SK-N-SH (cell line): ENCODE data around the gene MDK.

ENCODE experiments used
- GATA2 ChIP-seq: sonication (generic); formaldehyde crosslinking; IDR thresholded peaks from 2 replicates; pipeline ENCODE4 v1.5.0; 2020; ENCODE audit warnings: mild to moderate bottlenecking, missing genetic modification reagents
- MXI1 ChIP-seq: IDR thresholded peaks from 2 replicates; pipeline ENCODE4 v1.6.1; 2012; ENCODE audit warnings: mild to moderate bottlenecking, low read depth, low read length, improper control_type of control experiment
- POLR2AphosphoS5 ChIP-seq: IDR thresholded peaks from 2 replicates; pipeline ENCODE4 v1.6.1; 2012; ENCODE audit warnings: low read depth, low read length
- RXRA ChIP-seq: IDR thresholded peaks from 2 replicates; pipeline ENCODE4 v1.4.0; 2012; ENCODE audit warnings: low read depth, mild to moderate bottlenecking, borderline replicate concordance
- TF ChIP-seq, protein P1 (sequence below): IDR thresholded peaks from 2 replicates; pipeline ENCODE4 v1.4.0; 2012; ENCODE audit warnings: low read depth
- TF ChIP-seq, protein P2 (sequence below): fragments of 200-600 bp; sonication (generic); IDR thresholded peaks from 2 replicates; pipeline ENCODE4 v1.6.1; 2017; ENCODE audit warnings: antibody characterized with exemption, mild to moderate bottlenecking, moderate library complexity

DNA sequence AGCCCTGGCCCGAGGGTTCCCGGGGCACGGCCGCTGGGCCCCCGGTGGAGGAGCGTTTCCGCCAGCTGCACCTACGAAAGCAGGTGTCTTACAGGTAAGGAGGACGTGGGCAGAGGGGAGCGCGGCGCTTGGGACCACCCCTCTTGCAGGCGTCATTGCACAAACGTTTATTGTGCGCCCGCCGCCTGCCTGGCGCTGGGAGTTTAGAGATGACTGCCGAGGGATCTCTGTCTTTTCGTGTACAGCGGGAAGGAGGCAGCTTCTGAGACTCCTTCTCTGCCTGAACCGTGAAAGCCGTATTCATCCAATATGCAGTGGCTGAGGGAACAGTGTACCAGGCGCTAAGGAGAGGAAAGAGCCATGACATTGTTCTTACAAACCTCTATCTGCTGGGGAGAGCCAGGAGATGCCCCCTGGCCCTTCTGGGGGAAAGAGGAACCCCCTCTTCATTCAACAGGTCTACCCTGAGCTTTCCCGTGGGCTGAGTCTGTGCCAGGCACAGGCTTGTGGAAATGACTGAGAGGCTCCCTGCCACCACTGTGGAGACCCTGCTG is 48.0 kb upstream of the MDK start:
- TF ChIP-seq, protein P1, sequence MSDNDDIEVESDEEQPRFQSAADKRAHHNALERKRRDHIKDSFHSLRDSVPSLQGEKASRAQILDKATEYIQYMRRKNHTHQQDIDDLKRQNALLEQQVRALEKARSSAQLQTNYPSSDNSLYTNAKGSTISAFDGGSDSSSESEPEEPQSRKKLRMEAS = no peak
- TF ChIP-seq GATA2 (no peak), MXI1 (no peak), POLR2AphosphoS5 (no peak), RXRA (no peak)
- TF ChIP-seq, protein P2, sequence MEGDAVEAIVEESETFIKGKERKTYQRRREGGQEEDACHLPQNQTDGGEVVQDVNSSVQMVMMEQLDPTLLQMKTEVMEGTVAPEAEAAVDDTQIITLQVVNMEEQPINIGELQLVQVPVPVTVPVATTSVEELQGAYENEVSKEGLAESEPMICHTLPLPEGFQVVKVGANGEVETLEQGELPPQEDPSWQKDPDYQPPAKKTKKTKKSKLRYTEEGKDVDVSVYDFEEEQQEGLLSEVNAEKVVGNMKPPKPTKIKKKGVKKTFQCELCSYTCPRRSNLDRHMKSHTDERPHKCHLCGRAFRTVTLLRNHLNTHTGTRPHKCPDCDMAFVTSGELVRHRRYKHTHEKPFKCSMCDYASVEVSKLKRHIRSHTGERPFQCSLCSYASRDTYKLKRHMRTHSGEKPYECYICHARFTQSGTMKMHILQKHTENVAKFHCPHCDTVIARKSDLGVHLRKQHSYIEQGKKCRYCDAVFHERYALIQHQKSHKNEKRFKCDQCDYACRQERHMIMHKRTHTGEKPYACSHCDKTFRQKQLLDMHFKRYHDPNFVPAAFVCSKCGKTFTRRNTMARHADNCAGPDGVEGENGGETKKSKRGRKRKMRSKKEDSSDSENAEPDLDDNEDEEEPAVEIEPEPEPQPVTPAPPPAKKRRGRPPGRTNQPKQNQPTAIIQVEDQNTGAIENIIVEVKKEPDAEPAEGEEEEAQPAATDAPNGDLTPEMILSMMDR = no peak
